HCT116 (cell line): ENCODE data around the gene PRC1. TPM values are rescaled to one million over a fixed set of nuclear protein-coding genes. Genes with fewer than 3 reads are reported as not detected.

Experiments used
- ATAC-seq: fragments of 200-7000 bp; cut with Tn5 transposase; 2 replicates; pipeline ENCODE4 v1.9.1; 2020; ENCODE audit warnings: mild to moderate bottlenecking, moderate library complexity
- BruUV-seq: library from RNA; stranded (reverse); fragments of 400-500 nt; replicated peaks from 2 replicates; lab custom pipeline; 2021; lab: Mats Ljungman, UMichigan
- CTCF ChIA-PET: fragments of 300-600 bp; sonication (Branson Sonifier 250); formaldehyde crosslinking; loops from one replicate; lab custom pipeline; 2021; ENCODE audit warnings: antibody characterized with exemption; lab: Charles Lee
- POLR2A ChIA-PET: fragments of 300-600, 350-600 bp; sonication (Branson Sonifier 250); formaldehyde crosslinking; loops from one replicate; lab custom pipeline; 2021; ENCODE audit warnings: antibody characterized with exemption; lab: Charles Lee
- RAD21 ChIA-PET, 2 experiments: fragments of 300-600 bp; sonication (Branson Sonifier 250); formaldehyde crosslinking; loops; one replicate each; lab custom pipeline; 2023; ENCODE audit warnings: low total read pairs in 2 of 2; ENCODE audit not compliant: uncharacterized antibody in 2 of 2, unreplicated experiment in 2 of 2, low non-redundant PET in 1 of 2; lab: Charles Lee
- DNase-seq: peaks from one replicate; pipeline ENCODE4 v3.0.0-alpha.2; 2010; ENCODE audit warnings: low read depth, low spot score
- H2AFZ ChIP-seq: fragments of 200-600 bp; shearing (Covaris generic), sonication (generic); 2 replicates; pipeline ENCODE4 v1.6.1; 2017; ENCODE audit warnings: low read depth, mixed run types, mixed read lengths, antibody characterized with exemption, low read length; ENCODE audit not compliant: poor library complexity, severe bottlenecking
- H3K27ac ChIP-seq: 2 replicates; pipeline ENCODE4 v1.5.1; 2012; ENCODE audit warnings: low read depth, low read length
- H3K27me3 ChIP-seq: fragments of 200-600 bp; sonication (generic); 2 replicates; pipeline ENCODE4 v1.6.1; 2016; ENCODE audit warnings: mixed run types, low read length, mixed read lengths; ENCODE audit not compliant: insufficient read depth
- H3K36me3 ChIP-seq, 2 experiments: fragments of 200-500 bp in 1 of 2; fragments of 200-600 bp in 1 of 2; sonication (Bioruptor generic) in 1 of 2; sonication (generic) in 1 of 2; 2 replicates each; pipeline versions ENCODE4 v1.5.1 to v1.6.1; 2014 to 2016; ENCODE audit warnings: low read length in 2 of 2, inconsistent platforms in 1 of 2, mixed read lengths in 1 of 2, mixed run types in 1 of 2; ENCODE audit not compliant: insufficient read depth in 2 of 2, control insufficient read depth in 1 of 2
- H3K4me1 ChIP-seq, 2 experiments: fragments of 200-600 bp in 1 of 2; sonication (generic) in 1 of 2; 2 replicates each; pipeline versions ENCODE4 v1.5.1 to v1.6.1; 2012 to 2017; ENCODE audit warnings: low read length in 2 of 2, inconsistent platforms in 1 of 2, mild to moderate bottlenecking in 1 of 2, mixed read lengths in 1 of 2, mixed run types in 1 of 2, moderate library complexity in 1 of 2; ENCODE audit not compliant: insufficient read depth in 2 of 2, control insufficient read depth in 1 of 2
- H3K4me2 ChIP-seq: fragments of 200-600 bp; sonication (generic); 2 replicates; pipeline ENCODE4 v1.6.1; 2017; ENCODE audit warnings: mixed run types, low read length, mixed read lengths
- H3K4me3 ChIP-seq, 2 experiments: fragments of 200-600 bp in 1 of 2; sonication (generic) in 1 of 2; replicated peaks in 1 of 2; 2 replicates each; pipeline ENCODE4 v1.5.1; 2011 to 2016; ENCODE audit warnings: low read length in 2 of 2, control low read depth in 1 of 2, low read depth in 1 of 2, mild to moderate bottlenecking in 1 of 2, mixed read lengths in 1 of 2, mixed run types in 1 of 2
- H3K79me2 ChIP-seq: fragments of 200-600 bp; sonication (generic); 2 replicates; pipeline ENCODE4 v1.6.1; 2017; ENCODE audit warnings: mild to moderate bottlenecking, mixed run types, low read length, moderate library complexity, mixed read lengths; ENCODE audit not compliant: insufficient read depth
- H3K9ac ChIP-seq: fragments of 200-600 bp; sonication (generic); 2 replicates; pipeline ENCODE4 v1.6.1; 2016; ENCODE audit warnings: low read length, mixed read lengths
- H3K9me2 ChIP-seq: fragments of 200-600 bp; sonication (generic), shearing (Covaris generic); 2 replicates; pipeline ENCODE4 v1.6.1; 2017; ENCODE audit warnings: mixed run types, mild to moderate bottlenecking, moderate library complexity; ENCODE audit not compliant: insufficient read depth
- H3K9me3 ChIP-seq, 2 experiments: fragments of 200-500 bp in 1 of 2; fragments of 200-600 bp in 1 of 2; sonication (Bioruptor generic) in 1 of 2; sonication (generic) in 1 of 2; 2 replicates each; pipeline ENCODE4 v1.6.1; 2014 to 2017; ENCODE audit warnings: low read length in 2 of 2, mixed read lengths in 2 of 2, inconsistent platforms in 1 of 2, low read depth in 1 of 2, mild to moderate bottlenecking in 1 of 2, mixed run types in 1 of 2, moderate library complexity in 1 of 2; ENCODE audit not compliant: control insufficient read depth in 1 of 2, insufficient read depth in 1 of 2
- H4K20me1 ChIP-seq: fragments of 200-600 bp; sonication (generic), shearing (Covaris generic); 2 replicates; pipeline ENCODE4 v1.6.1; 2017; ENCODE audit warnings: mixed run types, mild to moderate bottlenecking, moderate library complexity; ENCODE audit not compliant: insufficient read depth
- CTCF ChIP-seq, 3 experiments: fragments of 200-600 bp in 1 of 3; sonication (generic) in 1 of 3; IDR thresholded peaks in 2 of 3; conservative IDR thresholded peaks in 1 of 3; 2 replicates each; pipeline ENCODE4 v1.5.1; 2012 to 2017; ENCODE audit warnings: low read depth in 2 of 3, low read length in 2 of 3, antibody characterized with exemption in 1 of 3, borderline replicate concordance in 1 of 3, control low read depth in 1 of 3, mild to moderate bottlenecking in 1 of 3, mixed read lengths in 1 of 3, mixed run types in 1 of 3, moderate library complexity in 1 of 3; ENCODE audit not compliant: insufficient read depth in 1 of 3
- ELF1 ChIP-seq: IDR thresholded peaks from 2 replicates; pipeline ENCODE4 v1.6.1; 2012; ENCODE audit warnings: low read depth, borderline replicate concordance
- EZH2phosphoT487 ChIP-seq: fragments of 200-600 bp; IDR thresholded peaks from 2 replicates; pipeline ENCODE4 v1.6.1; 2018; ENCODE audit warnings: antibody characterized with exemption, borderline replicate concordance
- FOSL1 ChIP-seq: IDR thresholded peaks from 2 replicates; pipeline ENCODE4 v1.6.1; 2012; ENCODE audit warnings: low read depth
- POLR2AphosphoS5 ChIP-seq: IDR thresholded peaks from 2 replicates; pipeline ENCODE4 v1.6.1; 2011; ENCODE audit warnings: mild to moderate bottlenecking, low read depth, low read length, moderate library complexity
- SIN3A ChIP-seq: IDR thresholded peaks from 2 replicates; pipeline ENCODE4 v1.6.1; 2012; ENCODE audit warnings: low read depth
- TCF7L2 ChIP-seq: IDR thresholded peaks from 2 replicates; pipeline ENCODE4 v1.7.0; 2011; ENCODE audit warnings: borderline replicate concordance, inconsistent platforms; ENCODE audit not compliant: insufficient read depth, insufficient read length; ENCODE audit errors: extremely low read depth
- ZBTB33 ChIP-seq: IDR thresholded peaks from 2 replicates; pipeline ENCODE4 v1.6.1; 2011; ENCODE audit warnings: mild to moderate bottlenecking, low read length, moderate library complexity; ENCODE audit not compliant: insufficient replicate concordance; ENCODE audit errors: extremely low read depth
- intact Hi-C: fragments of 100-400 bp; cut with micrococcal nuclease; formaldehyde crosslinking; loops from 2 replicates; pipeline ENCODE4 v1.10.0; 2022
- total RNA-seq: library from RNA; stranded (reverse); gene quantifications from one replicate; pipeline ENCODE4 v1.2.1, GENCODE V29; 2021; ENCODE audit not compliant: unreplicated experiment

Gene PRC1
- total RNA-seq, 1 experiment from 2014 or later, result 186 TPM

- TF ChIP-seq CTCF (IDR thresholded peaks at IDR 0.05 in 2 of 3, conservative IDR thresholded peaks at IDR 0.05 in 1 of 3; ENCODE audit: borderline replicate concordance in 1 of 3, insufficient read depth in 1 of 3, low read depth in 2 of 3, low read length in 2 of 3), result no peak
- TF ChIP-seq ZBTB33, result no peak
Measured at GRCh38 chr15:90954712-90955623, 39.4 kb downstream of the PRC1 start, which contains the start of gene RCCD1 (continued).

- H3K9me3 ChIP-seq, result no peaks in the 10 kb centered on the region
- H3K9me2 ChIP-seq, result no peaks in the 10 kb centered on the region
- no peak for DNase-seq
- intact Hi-C loops, result loop anchor here (1.0 to 2.0 kb wide), 3 partner anchors 19 to 79 kb away; partner anchors contain the start of genes PRC1 and UNC45A
- H3K36me3 ChIP-seq, result peaks cover 12 to 18% of the 10 kb centered on the region in 2 experiments; a peak in 3 of 4 replicates
- H3K4me2 ChIP-seq, result peak overlapping the region; percentile 93
- H3K27ac ChIP-seq, result peak overlapping the region; percentile 97
- no peaks in the 10 kb centered on the region for H3K27me3 ChIP-seq
- H3K79me2 ChIP-seq, result peaks cover 21% of the 10 kb centered on the region
- H4K20me1 ChIP-seq, result no peaks in the 10 kb centered on the region
- H3K9ac ChIP-seq, result peak overlapping the region; percentile 97
- BruUV-seq, result no TSS peak
- ChIA-PET RAD21 (interaction anchor here (1.0 to 1.6 kb wide), 4 partner anchors 19 to 96 kb away, joined by 3 to 10 read pairs (median 6); partner anchors contain the start of gene UNC45A (in 2 of the 2)), CTCF (interaction anchor here (0.8 to 4.0 kb wide), 4 partner anchors 21 to 315 kb away, joined by 3 to 35 read pairs (median 6); partner anchors contain the start of genes HDDC3 and UNC45A), POLR2A (interaction anchor here (0.8 to 2.3 kb wide), 6 partner anchors 9 to 79 kb away, joined by 3 to 21 read pairs (median 4); partner anchors contain the start of genes HDDC3 and UNC45A)
- no peak for ATAC-seq
- H3K4me1 ChIP-seq, result peaks cover 11 to 30% of the 10 kb centered on the region in 2 experiments
- TF ChIP-seq TCF7L2 (no peak), EZH2phosphoT487 (no peak), POLR2AphosphoS5 (no peak), SIN3A (no peak), ELF1 (no peak), FOSL1 (no peak)
- peak overlapping the region; percentile 71 to 75 for H3K4me3 ChIP-seq
- H2AFZ ChIP-seq, result no peak overlapping the region
Measured at GRCh38 chr15:90953947-90954711, 40.2 kb downstream of the PRC1 start.
